HG03159 (cell line): ENCODE data around the gene TMEM143.
"Not testable (repeated sequence)": the region's sequence is repeated elsewhere in the genome, so short reads cannot be mapped to it uniquely, and the experiment has no call there.

Experiments
- ATAC-seq: cut with Tn5 transposase; IDR thresholded peaks from one replicate; pipeline ENCODE4 v1.9.1; 2021; ENCODE audit warnings: mild to moderate bottlenecking, moderate library complexity; ENCODE audit not compliant: unreplicated experiment

Gene TMEM143

DNA sequence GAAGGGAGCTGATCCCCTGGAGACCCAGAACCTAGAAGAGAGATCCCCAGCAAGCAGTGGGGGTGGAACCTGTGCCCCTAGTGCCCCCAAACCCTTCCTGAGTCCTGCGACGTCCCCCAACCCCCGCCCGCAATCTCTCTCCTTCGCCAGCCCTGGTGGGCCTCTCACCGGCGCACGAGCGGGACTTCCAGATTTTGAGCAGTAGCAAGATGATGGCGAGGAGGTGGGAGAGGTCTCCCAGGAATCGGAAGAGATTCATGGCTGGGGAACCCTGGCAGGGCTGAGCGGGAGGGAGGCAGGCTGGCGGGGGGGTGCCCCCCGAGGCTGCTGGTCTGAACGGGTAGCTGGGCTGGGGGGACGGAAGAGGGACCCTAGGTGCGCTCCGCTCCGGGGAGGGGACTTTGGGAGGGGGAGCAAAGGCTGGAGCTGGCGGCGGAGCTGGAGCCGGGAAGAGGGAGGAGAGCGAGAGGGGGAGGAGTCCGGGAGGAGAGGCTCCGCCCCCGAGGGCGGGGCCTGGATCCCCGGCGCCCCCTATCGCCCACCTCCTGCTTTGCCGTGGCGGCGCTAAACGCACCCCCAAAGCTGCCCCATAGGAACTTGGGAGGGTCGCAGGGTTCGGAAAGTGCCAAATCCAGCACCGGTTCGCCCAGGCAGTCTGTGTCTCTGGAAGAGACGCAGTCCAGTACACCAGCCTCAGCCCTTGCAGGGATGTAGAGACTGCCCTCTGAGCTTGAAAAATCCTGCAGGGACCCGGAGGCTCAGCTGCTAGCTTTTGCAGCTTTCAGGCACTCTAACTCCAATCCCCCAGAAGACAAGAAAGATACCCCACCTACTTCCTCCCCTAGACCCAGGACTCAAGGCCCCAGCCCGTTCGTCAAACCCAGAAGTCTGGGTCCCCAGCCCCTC is 27.6 kb upstream of the TMEM143 start, which contains the start of gene KDELR1:
TSS of gene KDELR1 (minus strand) at position 452 of the 906 bp plus-strand sequence. CDS start at position 259, 193 bp downstream.
- ATAC-seq = peak; percentile 69

DNA sequence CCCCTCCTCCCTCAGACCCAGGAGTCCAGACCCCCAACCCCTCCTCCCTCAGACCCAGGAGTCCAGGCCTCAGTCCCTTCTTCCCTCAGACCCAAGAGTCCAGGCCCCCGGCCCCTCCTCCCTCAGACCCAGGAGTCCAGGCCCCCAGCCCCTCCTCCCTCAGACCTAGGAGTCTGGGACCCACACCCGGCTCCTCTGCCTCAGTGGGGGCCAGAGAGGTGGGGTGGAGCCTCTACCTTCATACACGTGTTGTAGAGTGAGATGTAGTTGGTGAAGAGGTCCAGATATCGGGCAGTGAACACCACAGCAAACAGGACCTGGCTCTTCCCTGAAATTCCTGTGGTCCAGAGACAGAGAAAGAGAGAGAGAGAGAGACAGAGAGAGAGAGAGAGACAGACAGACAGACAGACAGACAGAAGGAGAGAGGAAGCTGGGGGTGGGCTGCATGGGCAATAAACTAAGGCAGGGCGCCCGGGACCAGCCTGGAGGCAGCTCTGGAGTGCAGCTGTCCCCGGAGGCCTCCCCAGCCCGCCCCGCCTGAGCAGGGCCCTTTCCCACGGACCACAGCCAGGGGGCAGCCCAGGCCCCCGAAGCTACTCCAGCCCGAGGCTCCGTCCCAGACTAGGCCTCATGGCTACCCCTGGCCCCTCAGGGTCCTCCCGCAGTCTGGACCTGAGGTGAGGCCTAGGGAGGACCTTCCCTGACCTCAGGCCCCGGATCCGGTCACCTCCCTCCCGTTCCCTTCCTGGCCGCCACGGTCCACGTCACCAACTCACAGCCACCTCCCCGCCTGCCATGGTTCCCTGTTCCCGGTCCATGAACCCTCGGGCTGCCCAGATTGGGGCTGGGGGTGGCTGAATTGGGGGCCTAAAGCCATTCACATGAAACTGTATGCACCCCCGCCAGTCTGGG is 26.7 kb upstream of the TMEM143 start:
- peak; percentile 34 for ATAC-seq

DNA sequence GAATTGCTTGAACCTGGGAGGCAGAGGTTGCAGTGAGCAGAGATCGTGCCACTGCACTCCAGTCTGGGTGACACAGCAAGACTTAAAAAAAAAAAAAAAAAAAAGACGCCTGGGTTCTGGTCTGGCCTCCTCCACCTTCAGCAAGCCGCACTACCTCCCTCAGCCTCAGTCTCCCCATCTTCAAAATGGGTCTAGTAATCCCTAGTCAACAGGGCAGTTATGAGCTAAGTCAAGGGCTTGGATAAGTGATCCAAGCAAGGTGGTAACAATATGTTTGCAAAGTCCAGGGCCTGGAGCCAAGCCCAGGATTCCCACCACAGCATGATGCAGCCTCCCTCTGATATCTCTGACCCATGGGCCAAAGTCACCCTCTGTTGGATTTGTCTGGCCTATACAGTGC is 23.2 kb upstream of the TMEM143 start:
- no peak for ATAC-seq

DNA sequence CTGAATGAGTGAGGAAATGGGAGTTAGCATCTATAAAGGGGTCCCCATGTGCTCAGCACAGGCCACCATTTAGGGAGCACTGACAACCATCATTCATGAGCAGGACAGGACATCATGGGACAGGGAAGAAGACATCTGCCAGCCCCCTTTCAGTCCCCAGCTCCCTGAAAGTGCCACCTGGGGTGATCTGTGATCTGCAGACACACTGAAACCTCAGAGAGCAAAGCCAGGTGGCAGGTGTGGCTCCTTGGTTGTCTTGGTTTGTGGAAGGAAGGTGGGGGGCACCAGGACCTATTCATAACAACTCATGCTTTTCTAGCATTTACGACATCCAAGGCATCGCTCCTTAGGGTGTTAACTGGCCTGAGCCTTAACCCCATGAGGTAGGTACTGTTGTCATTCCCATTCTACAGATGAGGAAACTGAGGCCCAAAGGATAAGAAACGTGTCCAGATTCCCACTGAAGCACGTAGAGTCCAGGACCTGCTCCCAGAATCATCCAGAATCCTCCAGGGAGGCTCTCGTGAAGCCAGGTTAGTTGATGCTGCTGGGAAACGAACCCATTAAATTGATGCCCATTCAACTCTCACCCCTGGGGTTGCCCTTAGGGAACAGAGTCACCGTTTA is 21.8 kb upstream of the TMEM143 start:
- no peak for ATAC-seq

DNA sequence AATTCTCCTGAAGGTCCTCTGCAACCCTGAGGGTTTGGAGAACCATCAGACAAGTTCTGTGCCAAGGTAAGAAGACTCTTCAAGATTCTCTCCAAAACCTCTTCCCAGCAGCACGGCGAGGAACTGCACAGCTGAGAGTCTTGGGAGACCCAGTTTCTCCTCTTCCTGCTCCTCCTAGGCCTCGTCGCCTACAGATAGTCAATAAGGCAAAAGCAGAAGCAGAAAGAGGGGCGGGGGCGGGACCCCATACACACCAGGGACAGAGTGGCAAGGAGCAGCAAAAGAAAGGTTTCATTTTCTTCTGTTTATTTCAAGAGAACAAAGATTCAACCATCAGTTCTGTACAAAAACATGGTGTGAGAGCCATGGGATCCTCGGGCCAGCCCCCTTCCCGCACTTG is 18.5 kb upstream of the TMEM143 start:
- no peak for ATAC-seq

DNA sequence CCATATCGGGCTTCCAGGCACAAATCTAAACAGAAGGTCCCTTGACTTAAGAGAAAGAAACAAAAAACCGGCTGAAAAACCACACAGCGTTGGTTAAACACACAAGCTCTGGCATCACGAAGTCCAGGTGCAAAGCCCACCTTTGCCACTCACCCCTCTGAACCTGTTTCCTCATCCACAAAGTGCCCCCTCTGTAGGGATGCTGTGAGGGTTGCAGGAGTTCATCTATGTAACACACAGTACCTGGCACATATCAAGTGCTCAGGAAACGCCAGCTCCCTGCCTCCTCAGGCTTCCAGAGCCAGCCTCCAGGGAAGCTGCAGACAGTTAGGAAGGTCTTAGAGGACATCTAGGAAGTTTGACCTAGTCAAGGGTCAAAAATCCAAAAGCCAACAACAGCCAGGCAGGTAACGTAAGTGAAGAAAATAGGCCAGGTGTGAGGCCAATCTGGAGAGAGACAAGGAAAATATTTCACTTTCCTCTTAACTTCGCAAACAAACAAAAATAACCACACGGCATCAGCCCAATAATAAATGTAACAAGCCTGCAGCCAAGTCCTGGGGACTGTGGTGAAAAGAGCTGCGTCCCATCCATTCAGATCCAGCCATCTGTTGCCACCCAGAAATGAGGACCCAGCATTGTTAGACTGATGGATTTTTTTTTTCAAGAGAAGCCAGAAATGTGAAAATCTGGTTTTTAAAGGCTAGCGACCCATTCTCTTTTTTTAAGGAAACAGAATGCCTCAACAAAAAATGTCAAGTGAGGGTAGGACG is 17.6 kb upstream of the TMEM143 start:
- ATAC-seq = no peak

DNA sequence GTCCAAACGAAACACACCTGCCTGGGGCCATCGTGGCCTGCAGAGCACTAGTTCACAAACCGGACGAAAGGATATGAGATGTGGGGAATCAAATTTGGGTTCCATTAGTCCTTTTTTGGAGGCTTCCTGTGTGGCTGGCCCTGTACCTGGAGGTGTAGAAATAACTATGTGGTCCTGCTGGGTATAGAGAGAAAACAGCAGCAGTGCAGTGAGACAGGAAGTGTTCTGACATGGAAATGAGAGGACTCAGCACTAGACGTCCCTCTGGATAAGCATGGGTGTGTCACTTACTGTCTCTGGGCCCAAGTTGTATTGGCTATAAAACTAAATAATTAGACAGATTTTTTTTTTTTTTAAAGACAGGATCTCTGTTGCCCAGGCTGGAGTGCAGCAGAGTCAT is 15.3 kb upstream of the TMEM143 start:
- ATAC-seq = no peak

DNA sequence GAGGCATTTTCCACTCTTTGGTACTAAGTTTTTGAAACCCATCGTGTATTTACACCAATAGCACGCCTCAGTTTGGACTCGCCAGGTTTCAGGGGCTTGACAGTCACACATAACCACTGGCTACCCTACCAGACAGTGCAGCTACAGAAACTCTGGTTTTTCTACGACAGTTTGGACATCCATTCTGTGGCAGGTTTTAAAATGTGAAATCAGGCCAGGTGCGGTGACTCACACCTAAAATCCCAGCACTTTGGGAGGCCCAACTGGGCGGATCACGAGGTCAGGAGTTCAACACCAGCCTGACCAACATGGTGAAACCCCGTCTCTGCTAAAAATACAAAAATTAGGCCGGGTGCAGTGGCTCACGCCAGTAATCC is 14.4 kb upstream of the TMEM143 start:
- no peak for ATAC-seq

DNA sequence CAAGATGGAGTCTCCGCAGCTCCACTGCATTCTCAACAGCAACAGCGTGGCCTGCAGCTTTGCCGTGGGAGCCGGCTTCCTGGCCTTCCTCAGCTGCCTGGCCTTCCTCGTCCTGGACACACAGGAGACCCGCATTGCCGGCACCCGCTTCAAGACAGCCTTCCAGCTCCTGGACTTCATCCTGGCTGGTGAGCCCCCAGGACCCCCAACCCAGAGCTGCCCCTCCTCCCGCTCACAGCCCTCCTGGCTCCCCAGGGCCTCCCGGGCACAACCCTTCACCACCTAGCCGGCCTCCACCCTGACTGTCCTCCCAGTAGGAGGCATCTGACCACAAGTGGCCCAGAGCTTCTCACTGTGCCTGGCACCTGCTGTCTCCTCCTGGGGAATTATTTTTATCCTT is 9.8 kb upstream of the TMEM143 start:
- ATAC-seq = no peak

DNA sequence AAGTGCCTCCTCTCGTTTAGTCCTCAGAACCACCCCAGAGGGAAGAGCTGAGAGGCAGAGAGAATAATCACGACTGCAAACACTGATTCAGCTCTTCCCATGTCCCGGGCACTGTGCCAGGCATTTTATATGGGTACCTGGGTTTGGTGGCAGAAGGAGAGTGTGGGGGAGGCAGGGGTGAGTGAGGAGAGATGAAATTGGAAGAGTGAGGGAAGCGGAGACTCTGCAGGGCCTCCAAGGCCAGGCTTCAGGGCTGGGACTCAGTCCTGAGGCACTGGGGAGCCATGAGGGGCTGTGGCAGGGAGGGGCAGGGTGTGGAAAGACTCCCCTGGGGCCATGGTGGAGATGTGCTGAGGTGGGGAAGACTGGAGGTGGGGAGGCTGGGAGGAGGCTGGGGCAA is 9.2 kb upstream of the TMEM143 start:
- no peak for ATAC-seq

DNA sequence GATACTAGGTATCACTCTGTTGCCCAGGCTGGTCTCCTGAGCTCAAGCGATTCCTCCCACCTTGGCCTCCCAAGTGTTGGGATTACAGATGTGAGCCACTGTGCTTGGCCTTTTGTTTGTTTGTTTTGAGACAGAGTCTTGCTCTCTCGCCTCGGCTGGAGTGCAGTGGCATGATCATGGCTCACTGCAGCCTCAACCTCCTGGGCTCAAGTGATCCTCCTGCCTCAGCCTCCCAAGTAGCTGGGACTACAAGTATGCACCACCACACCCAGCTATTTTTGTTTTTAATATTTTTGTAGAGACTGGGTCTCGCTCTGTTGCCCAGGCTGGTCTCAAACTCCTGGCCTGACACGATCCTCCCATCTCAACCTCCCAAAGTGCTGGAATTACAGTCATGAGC is 8.0 kb upstream of the TMEM143 start:
- ATAC-seq = not testable (repeated sequence)

DNA sequence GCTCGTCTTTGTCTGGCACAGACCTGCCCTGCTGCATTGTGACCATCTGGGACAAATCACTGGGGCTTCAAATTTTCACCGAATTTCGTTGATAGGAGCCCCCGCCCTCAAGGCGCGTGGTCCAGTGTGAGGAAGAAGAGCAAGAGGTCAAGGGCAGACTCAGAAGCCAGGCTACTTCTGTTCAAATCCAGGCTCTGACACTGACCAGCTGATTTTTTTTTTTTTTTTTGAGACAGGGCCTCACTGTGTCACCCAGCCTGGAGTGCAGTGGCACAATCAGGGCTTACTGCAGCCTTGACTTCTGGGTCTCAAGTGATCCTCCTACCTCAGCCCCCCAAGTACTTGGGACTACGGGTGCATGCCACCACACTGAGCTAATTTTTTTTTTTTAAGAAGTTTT is 7.6 kb upstream of the TMEM143 start:
- no peak for ATAC-seq

DNA sequence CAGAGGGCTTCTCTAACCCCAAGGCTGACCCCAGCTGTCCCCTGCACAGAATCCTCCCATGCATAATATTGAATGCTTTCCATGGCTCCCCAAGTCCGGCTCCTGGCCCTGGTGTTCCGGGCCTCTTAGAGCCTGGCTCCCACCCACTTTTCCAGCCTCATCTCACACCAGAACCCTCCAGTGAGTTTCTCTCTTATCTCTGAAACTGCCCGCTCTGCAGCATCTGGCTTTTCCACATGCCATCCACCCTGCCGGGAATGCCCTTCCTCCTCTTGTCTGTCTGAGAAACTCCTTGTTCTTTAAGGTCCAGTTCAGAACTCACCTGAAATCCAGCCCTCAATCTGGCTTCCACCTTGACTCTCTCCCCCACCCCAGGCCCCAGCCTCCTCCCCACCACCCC is 7.2 kb upstream of the TMEM143 start:
- ATAC-seq = no peak

DNA sequence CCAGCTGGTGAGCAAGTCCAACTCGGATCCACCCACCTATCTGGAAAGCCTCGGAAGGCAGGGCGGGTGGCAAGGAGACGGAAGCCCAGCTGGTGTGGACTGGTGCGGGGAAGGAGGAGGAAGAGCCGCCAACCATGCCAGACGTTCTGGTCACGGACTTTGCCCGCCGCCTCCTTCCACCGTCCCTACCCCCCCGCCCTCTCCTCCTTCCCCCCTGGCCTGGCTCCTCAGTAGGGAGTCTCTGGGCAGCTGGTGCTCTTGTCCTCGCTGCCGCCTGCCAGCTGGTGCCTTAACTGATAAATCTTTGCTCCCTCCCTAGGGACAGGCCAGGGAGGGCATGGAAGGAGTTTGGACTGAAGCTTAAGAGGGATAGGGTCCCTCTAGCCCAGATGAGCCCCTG is 5.2 kb upstream of the TMEM143 start:
- no peak for ATAC-seq

DNA sequence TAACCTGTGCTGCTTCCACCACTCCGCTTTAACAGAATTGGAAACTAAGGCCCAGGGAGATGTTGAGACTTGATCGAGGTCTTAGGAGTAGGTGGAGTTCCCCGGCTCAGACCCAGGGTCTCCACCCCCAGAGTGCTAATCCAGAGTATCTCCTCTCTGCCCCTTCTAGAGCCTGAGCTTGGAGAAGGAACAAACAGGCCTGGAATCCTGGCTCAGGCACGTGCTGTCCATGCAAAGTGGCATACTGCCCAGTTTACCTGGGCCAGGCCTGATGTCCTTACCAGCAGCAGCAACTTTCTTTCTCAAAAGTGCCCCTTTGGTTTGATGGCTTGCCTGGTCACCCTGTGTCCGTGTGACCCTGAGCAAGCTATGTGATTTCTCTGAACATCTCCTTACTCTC is 4.1 kb upstream of the TMEM143 start:
- ATAC-seq = no peak

DNA sequence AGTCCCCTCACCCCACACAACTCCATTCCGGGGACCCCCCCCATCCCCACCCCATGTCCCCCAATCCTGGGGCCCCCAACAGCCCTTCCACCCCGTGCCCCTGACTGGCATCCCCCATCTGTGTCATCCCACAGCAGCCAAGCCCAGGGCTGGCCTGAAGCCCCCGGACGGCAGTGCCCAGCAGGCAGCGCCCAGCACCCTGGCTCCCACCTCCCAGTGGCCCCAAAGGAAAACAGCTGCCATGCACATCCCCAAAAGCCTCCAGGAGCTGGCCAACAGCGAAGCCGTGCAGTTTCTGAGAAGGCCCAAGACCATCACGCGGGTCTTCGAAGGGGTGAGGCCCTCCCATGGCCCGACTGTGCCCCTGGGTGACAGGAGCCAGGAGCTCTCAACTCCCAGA is 1.9 kb upstream of the TMEM143 start:
- no peak for ATAC-seq

DNA sequence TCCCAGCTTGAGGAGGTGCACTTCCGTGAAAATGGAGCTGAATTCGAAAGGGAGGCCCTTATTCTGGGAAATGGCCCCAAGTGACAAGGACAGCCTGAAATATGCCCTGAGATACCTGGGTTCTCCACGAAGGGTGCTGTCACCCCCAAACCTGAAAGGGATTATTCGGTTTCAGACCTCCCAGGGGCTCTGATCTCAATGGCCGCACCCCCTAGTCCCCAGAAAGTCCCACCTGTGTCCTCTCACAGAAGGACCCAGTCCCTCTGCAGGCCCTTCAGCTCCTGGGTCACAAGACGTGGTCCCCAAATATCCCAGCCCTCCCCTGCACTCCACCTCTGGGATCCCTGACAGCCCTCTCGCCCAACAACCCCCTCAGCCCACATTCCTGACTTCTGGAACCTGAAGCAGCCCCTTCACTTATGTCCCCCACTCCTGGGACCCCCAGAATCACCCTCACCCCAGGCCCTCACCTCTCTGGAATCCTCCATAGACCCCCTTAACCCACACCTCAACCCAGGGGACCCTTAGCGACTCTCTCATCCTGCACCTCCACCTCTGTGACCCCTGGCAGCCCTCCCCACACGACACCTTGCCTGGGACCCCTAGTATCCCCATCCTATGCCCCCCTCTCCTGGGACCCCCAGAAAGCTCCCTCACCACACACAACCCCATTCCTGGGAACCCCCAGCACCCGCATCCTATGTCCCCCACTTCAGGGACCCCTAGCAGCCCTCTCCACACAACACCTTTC is 1.0 kb upstream of the TMEM143 start:
- ATAC-seq = no peak

DNA sequence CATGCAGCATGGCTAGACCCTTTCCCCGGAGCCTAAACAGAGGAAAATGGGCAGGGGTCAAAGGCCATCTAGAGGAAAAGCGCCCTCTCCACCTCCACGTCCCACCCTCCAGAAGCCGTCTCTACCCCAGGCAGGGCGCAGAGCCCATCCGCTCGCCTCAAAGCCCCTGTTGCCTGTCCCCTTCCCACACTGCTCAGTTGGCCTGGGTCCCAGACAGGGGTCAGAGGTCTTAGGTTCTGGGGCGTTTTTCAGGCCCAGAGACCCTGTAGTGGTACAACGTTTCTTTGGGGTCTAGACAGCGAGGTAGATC is 285 bp downstream of the TMEM143 start:
- peak; percentile 21 for ATAC-seq

DNA sequence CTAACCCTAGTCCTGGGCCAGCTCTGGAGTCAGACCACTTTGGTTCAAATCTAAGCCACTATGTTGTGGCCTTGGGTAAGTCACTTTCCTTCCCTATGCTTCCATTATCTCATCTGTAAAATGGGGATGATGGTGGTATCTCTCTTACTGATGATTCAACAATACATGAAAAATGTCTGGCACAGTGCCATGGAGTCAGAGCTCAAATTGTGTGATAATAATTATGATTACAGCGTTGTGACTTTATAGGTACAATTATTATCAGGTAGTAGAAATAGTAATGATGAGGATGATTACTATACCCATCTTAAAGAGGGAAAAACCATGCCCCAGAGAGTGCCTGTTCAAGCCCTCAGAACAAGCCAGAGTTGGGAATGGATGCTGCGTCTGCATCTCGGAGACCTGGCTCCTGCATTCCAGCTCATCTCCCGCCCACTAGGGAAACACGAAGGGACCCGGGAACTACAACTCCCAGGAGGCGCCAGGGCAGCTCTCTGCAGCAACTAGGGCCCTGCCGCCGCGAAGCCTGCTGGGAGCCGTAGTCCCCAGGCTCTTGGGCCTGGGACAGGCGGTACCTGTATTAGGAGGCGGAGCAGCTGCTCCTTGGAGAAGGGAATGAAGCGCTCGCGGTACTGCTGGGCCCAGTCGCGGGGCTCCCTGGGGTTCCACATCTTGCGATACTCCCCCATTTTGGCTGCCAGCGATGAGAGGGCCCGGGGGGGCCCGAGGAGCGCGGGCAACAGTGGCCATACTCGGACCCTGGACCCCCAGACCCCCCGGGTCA is 832 bp downstream of the TMEM143 start:
- ATAC-seq = peak; percentile 46
